HepG2 (cell line): Measurements from ENCODE around the gene DISP2. TPM values are rescaled to one million over a fixed set of nuclear protein-coding genes. Genes with fewer than 3 reads are reported as not detected.

Source experiments
- ATAC-seq: fragments of 200-7000 bp; cut with Tn5 transposase; 3 replicates; pipeline ENCODE4 v1.9.1; 2020; ENCODE audit warnings: mild to moderate bottlenecking, moderate library complexity
- BruUV-seq: library from RNA; stranded (reverse); fragments of 400-500 nt; replicated peaks from 2 replicates; lab custom pipeline; 2021; lab: Mats Ljungman, UMichigan
- CTCF ChIA-PET: fragments of 300-600 bp; formaldehyde crosslinking; extraction: SDS; loops from one replicate; lab custom pipeline; 2021; ENCODE audit warnings: low total read pairs, inconsistent platforms, low intra/inter-chr PET ratio; lab: Yijun Ruan, JAX
- POLR2A ChIA-PET: fragments of 350-600 bp; sonication (Branson Sonifier 250); formaldehyde crosslinking; loops from one replicate; lab custom pipeline; 2020; ENCODE audit warnings: antibody characterized with exemption, inconsistent platforms; lab: Yijun Ruan, JAX
- DNase-seq: peaks from one replicate; pipeline ENCODE4 v3.0.0-alpha.2; 2015; ENCODE audit warnings: low spot score
- FAIRE-seq: peaks from 3 replicates; lab custom pipeline; 2011; peaks lifted over from hg19 to GRCh38; lab: Jason Lieb, UNC
- H2AFZ ChIP-seq: one replicate; pipeline ENCODE4 v1.6.1; 2011; ENCODE audit warnings: low read length, inconsistent platforms
- H3K27ac ChIP-seq: fragments of 300-600 bp; 3 replicates; pipeline ENCODE4 v1.8.0; 2011; ENCODE audit warnings: mixed run types, mild to moderate bottlenecking, mixed read lengths, low read length, inconsistent platforms; ENCODE audit not compliant: insufficient read depth; ENCODE audit errors: extremely low read length
- H3K27me3 ChIP-seq, 2 experiments: fragments of 200-600 bp in 1 of 2; 2 replicates in 1 of 2; 3 replicates in 1 of 2; pipeline versions ENCODE4 v1.6.0 to v1.8.0; 2011; ENCODE audit warnings: low read length in 2 of 2, mild to moderate bottlenecking in 2 of 2, moderate library complexity in 2 of 2, inconsistent platforms in 1 of 2; ENCODE audit not compliant: insufficient read depth in 2 of 2, control insufficient read depth in 1 of 2
- H3K36me3 ChIP-seq, 2 experiments: fragments of 200-600 bp in 1 of 2; replicated peaks in 1 of 2; 2 replicates in 1 of 2; 3 replicates in 1 of 2; pipeline versions ENCODE4 v1.5.1 to v1.8.0; 2011; ENCODE audit warnings: low read length in 2 of 2, inconsistent platforms in 1 of 2; ENCODE audit not compliant: insufficient read depth in 2 of 2, control insufficient read depth in 1 of 2
- H3K4me1 ChIP-seq: 2 replicates; pipeline ENCODE4 v1.5.1; 2012; ENCODE audit warnings: low read length, inconsistent platforms; ENCODE audit not compliant: insufficient read depth
- H3K4me2 ChIP-seq: 2 replicates; pipeline ENCODE4 v1.6.0; 2011; ENCODE audit warnings: low read depth, low read length, inconsistent platforms
- H3K4me3 ChIP-seq, 3 experiments: fragments of 200-600 bp in 1 of 3; sonication (generic), shearing (Covaris generic) in 1 of 3; replicated peaks in 1 of 3; 2 replicates each; pipeline ENCODE4 v1.5.1; 2011 to 2016; ENCODE audit warnings: low read length in 3 of 3, inconsistent platforms in 2 of 3, low read depth in 2 of 3, mild to moderate bottlenecking in 2 of 3, control low read depth in 1 of 3, mixed read lengths in 1 of 3; ENCODE audit not compliant: insufficient read depth in 1 of 3
- H3K79me2 ChIP-seq: one replicate; pipeline ENCODE4 v1.6.1; 2011; ENCODE audit warnings: low read length, inconsistent platforms; ENCODE audit not compliant: insufficient read depth
- H3K9ac ChIP-seq: 2 replicates; pipeline ENCODE4 v1.6.0; 2011; ENCODE audit warnings: mild to moderate bottlenecking, low read depth, low read length, inconsistent platforms; ENCODE audit not compliant: insufficient read depth
- H3K9me3 ChIP-seq: 2 replicates; pipeline ENCODE4 v1.5.1; 2012; ENCODE audit warnings: mild to moderate bottlenecking, low read length
- H4K20me1 ChIP-seq: 2 replicates; pipeline ENCODE4 v1.6.0; 2011; ENCODE audit warnings: inconsistent platforms, mild to moderate bottlenecking, low read length, moderate library complexity; ENCODE audit not compliant: insufficient read depth
- ARID2 ChIP-seq: sonication (generic); formaldehyde crosslinking; IDR thresholded peaks from 2 replicates; pipeline ENCODE4 v1.8.1; 2022; ENCODE audit warnings: mild to moderate bottlenecking, missing genetic modification reagents, borderline replicate concordance
- MTA1 ChIP-seq: sonication (generic); formaldehyde crosslinking; IDR thresholded peaks from 2 replicates; pipeline ENCODE4 v1.4.0; 2020; ENCODE audit warnings: missing genetic modification reagents, mild to moderate bottlenecking, borderline replicate concordance
- NFIB ChIP-seq: sonication (generic); formaldehyde crosslinking; IDR thresholded peaks from 2 replicates; pipeline ENCODE4 v1.9.0; 2021; ENCODE audit warnings: missing genetic modification reagents, mild to moderate bottlenecking, borderline replicate concordance
- NFIC ChIP-seq: IDR thresholded peaks from 2 replicates; pipeline ENCODE4 v1.6.1; 2012; ENCODE audit warnings: mild to moderate bottlenecking, low read length, inconsistent platforms
- SALL2 ChIP-seq: sonication (generic); formaldehyde crosslinking; IDR thresholded peaks from 2 replicates; pipeline ENCODE4 v1.8.1; 2023; ENCODE audit warnings: mild to moderate bottlenecking, missing genetic modification reagents, inconsistent platforms
- SETDB1 ChIP-seq: sonication (generic); formaldehyde crosslinking; IDR thresholded peaks from 2 replicates; pipeline ENCODE4 v1.5.1; 2020; ENCODE audit warnings: missing genetic modification reagents, mild to moderate bottlenecking, borderline replicate concordance
- TRAFD1 ChIP-seq: sonication (generic); formaldehyde crosslinking; IDR thresholded peaks from 2 replicates; pipeline ENCODE4 v1.5.1; 2020; ENCODE audit warnings: missing genetic modification reagents, mild to moderate bottlenecking, borderline replicate concordance
- ZFY ChIP-seq: sonication (generic); formaldehyde crosslinking; IDR thresholded peaks from 2 replicates; pipeline ENCODE4 v1.4.0; 2020; ENCODE audit warnings: missing genetic modification reagents
- ZNF552 ChIP-seq: sonication (generic); formaldehyde crosslinking; IDR thresholded peaks from 2 replicates; pipeline ENCODE4 v1.9.0; 2022; ENCODE audit warnings: missing genetic modification reagents, mild to moderate bottlenecking, borderline replicate concordance
- ZNF567 ChIP-seq: sonication (generic); formaldehyde crosslinking; IDR thresholded peaks from 2 replicates; pipeline ENCODE4 v1.8.1; 2023; ENCODE audit warnings: mild to moderate bottlenecking, missing genetic modification reagents, borderline replicate concordance
- WGBS: methylation state at CpG from one replicate; pipeline ENCODE4 v1.1.6; 2017; ENCODE audit warnings: low lambda C conversion rate; 5-methylcytosine and 5-hydroxymethylcytosine counted together
- in situ Hi-C: cut with HindIII; loops from 2 replicates; pipeline ENCODE4 v1.10.0; 2017; ENCODE audit warnings: low pct_unique_long_range_greater_than_20kb; ENCODE audit not compliant: extremely low pct_ligation_motif_present
- intact Hi-C: fragments of 100-400 bp; cut with micrococcal nuclease; formaldehyde crosslinking; loops from one replicate; pipeline ENCODE4 v1.10.0; 2022; ENCODE audit not compliant: unreplicated experiment
- polyA plus RNA-seq, 8 experiments: library from polyadenylated mRNA; depleted of rRNA in 3 of 8; stranded (reverse) in 7 of 8; unstranded in 1 of 8; fragments of >200 nt; fragmentation: Illumina TruSeq in 4 of 8; extraction: Trizol in 4 of 8; gene quantifications; 2 replicates each; pipeline versions ENCODE4 v1.2.1 to v1.2.3, GENCODE V29; 2011 to 2016; ENCODE audit warnings: low read depth in 4 of 8, missing spikeins in 1 of 8, mixed read lengths in 1 of 8; ENCODE audit not compliant: insufficient read depth in 1 of 8
- total RNA-seq, 5 experiments: library from RNA; depleted of rRNA; stranded (reverse); fragments of >200 nt; fragmentation: Illumina TruSeq; extraction: Trizol; gene quantifications; 2 replicates each; pipeline ENCODE4 v1.2.3, GENCODE V29; 2016; ENCODE audit warnings: low read depth in 1 of 5

The DISP2 gene
- total and polyA plus RNA-seq, 2 of the 13 experiments (the other 11 are each of a cell fraction or from before 2014, with no cell fraction given), result 0.09 to 0.32 TPM

GRCh38 chr15:40372981-40373380 lies 15.0 kb downstream of the DISP2 start:
- ChIA-PET CTCF (no interaction called here), POLR2A (no interaction called here)
- Histone ChIP-seq H3K79me2 (no peaks in the 10 kb centered on the region), H2AFZ (no peak overlapping the region), H3K36me3 (no peaks in the 10 kb centered on the region), H3K4me1 (no peaks in the 10 kb centered on the region), H3K4me3 (no peak overlapping the region), H3K27ac (no peak overlapping the region), H3K9me3 (no peaks in the 10 kb centered on the region), H3K4me2 (no peak overlapping the region), H3K9ac (no peak overlapping the region), H4K20me1 (no peaks in the 10 kb centered on the region), H3K27me3 (peaks cover 6 to 42% of the 10 kb centered on the region in 2 experiments; a peak in 4 of 5 replicates)
- WGBS, result 4% methylated on average over 2 of the region's 2 CpGs
- ATAC-seq, result no peak
- no peak for FAIRE-seq
- in situ Hi-C loops (no loop called here), intact Hi-C loops (no loop called here)
- BruUV-seq, result no TSS peak
- TF ChIP-seq MTA1 (CRISPR knock-in tag), result no peak
- no peak for TF ChIP-seq ZNF552
- TF ChIP-seq TRAFD1 (CRISPR knock-in tag), result no peak
- TF ChIP-seq ZNF567 (CRISPR knock-in tag), result no peak
- TF ChIP-seq NFIC, result no peak
- TF ChIP-seq NFIB (CRISPR knock-in tag), result no peak
- no peak for TF ChIP-seq SALL2 (CRISPR knock-in tag)
- TF ChIP-seq ZFY, result no peak
- no peak for TF ChIP-seq ARID2 (CRISPR knock-in tag)
- TF ChIP-seq SETDB1 (CRISPR knock-in tag), result no peak
- DNase-seq, result no peak
